ENCODE measurements around the gene NEMP1.
"Not testable (repeated sequence)": the region's sequence is repeated elsewhere in the genome, so short reads cannot be mapped to it uniquely, and the experiment has no call there.

The NEMP1 gene

DNA sequence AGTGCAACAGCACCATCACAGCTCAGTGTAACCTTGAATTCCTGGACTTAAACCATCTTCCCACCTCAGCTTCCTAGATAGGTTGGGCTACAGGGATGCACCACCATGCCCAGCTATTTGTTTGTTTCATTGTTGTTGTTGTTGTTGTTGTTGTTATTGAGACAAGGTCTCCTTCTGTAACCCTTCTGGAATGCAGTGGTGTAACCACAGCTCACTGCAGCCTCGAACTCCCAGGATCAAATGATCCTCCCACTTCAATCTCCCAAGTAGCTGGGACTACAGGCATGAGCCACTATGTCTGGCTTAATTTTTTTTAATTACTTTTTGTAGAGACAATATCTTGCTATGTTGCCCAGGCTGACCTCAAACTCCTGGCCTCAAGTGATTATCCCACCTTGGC lies 1.2 kb upstream of the NEMP1 start:
- TF ChIP-seq EZH2 (IDR thresholded peaks at IDR 0.05) (no peak), FOXP2 (optimal IDR thresholded peaks at IDR 0.05; ENCODE audit: control extremely low read depth, extremely low read length, insufficient read depth) (no peak), POLR2AphosphoS5 (IDR thresholded peaks at IDR 0.05; ENCODE audit: borderline replicate concordance, low read depth, low read length) (no peak)
- no peak overlapping the region for H3K4me3 ChIP-seq
- H3K27ac ChIP-seq = no peak overlapping the region
- no peaks in the 10 kb centered on the region for H3K9me3 ChIP-seq (ENCODE audit: low read depth, low read length)
- DNase-seq (ENCODE audit: low read depth, low spot score) = no peak
- H3K9ac ChIP-seq (ENCODE audit: insufficient read length) = peak overlapping the region; percentile 94
- peaks cover 3% of the 10 kb centered on the region; the same call in 1 of the 2 replicates for H3K36me3 ChIP-seq (ENCODE audit: insufficient read depth, low read length)

- not testable (repeated sequence) for DNase-seq (ENCODE audit: low read depth, low spot score); H3K9me3 ChIP-seq (ENCODE audit: low read depth, low read length); H3K4me3 ChIP-seq; H3K9ac ChIP-seq (ENCODE audit: insufficient read length)
- H3K27ac ChIP-seq = peak overlapping the region; percentile 21; the same call in 1 of the 2 replicates
- H3K36me3 ChIP-seq (ENCODE audit: insufficient read depth, low read length) = peaks cover 41% of the 10 kb centered on the region
Measured at GRCh38 chr12:57073566-57074450, 4.8 kb downstream of the NEMP1 start.

GRCh38 chr12:57072661-57073060 lies 5.9 kb downstream of the NEMP1 start:
- no peak for TF ChIP-seq FOXP2 (optimal IDR thresholded peaks at IDR 0.05; ENCODE audit: control extremely low read depth, extremely low read length, insufficient read depth)
- TF ChIP-seq POLR2AphosphoS5 (IDR thresholded peaks at IDR 0.05; ENCODE audit: borderline replicate concordance, low read depth, low read length) = no peak
- no peak for TF ChIP-seq EZH2 (IDR thresholded peaks at IDR 0.05)
- Histone ChIP-seq H3K27ac (peak overlapping the region; percentile 29; the same call in 1 of the 2 replicates), H3K4me3 (no peak overlapping the region), H3K36me3 (ENCODE audit: insufficient read depth, low read length) (peaks cover 50% of the 10 kb centered on the region), H3K9ac (ENCODE audit: insufficient read length) (no peak overlapping the region), H3K9me3 (ENCODE audit: low read depth, low read length) (no peaks in the 10 kb centered on the region)
- no peak for DNase-seq (ENCODE audit: low read depth, low spot score)

GRCh38 chr12:57069523-57069922 lies 9.1 kb downstream of the NEMP1 start:
- Histone ChIP-seq H3K27ac (peak overlapping the region; percentile 51; the same call in 1 of the 2 replicates), H3K9ac (ENCODE audit: insufficient read length) (no peak overlapping the region), H3K36me3 (ENCODE audit: insufficient read depth, low read length) (peaks cover 50% of the 10 kb centered on the region), H3K9me3 (ENCODE audit: low read depth, low read length) (no peaks in the 10 kb centered on the region), H3K4me3 (no peak overlapping the region)
- DNase-seq (ENCODE audit: low read depth, low spot score) = no peak
- TF ChIP-seq FOXP2 (optimal IDR thresholded peaks at IDR 0.05; ENCODE audit: control extremely low read depth, extremely low read length, insufficient read depth) (no peak), EZH2 (IDR thresholded peaks at IDR 0.05) (no peak), POLR2AphosphoS5 (IDR thresholded peaks at IDR 0.05; ENCODE audit: borderline replicate concordance, low read depth, low read length) (no peak)

GRCh38 chr12:57066245-57066644 lies 12.3 kb downstream of the NEMP1 start:
- DNase-seq (ENCODE audit: low read depth, low spot score) = no peak
- H3K9me3 ChIP-seq (ENCODE audit: low read depth, low read length) = no peaks in the 10 kb centered on the region
- no peak for TF ChIP-seq EZH2 (IDR thresholded peaks at IDR 0.05)
- TF ChIP-seq POLR2AphosphoS5 (IDR thresholded peaks at IDR 0.05; ENCODE audit: borderline replicate concordance, low read depth, low read length) = no peak
- no peak for TF ChIP-seq FOXP2 (optimal IDR thresholded peaks at IDR 0.05; ENCODE audit: control extremely low read depth, extremely low read length, insufficient read depth)
- H3K4me3 ChIP-seq = no peak overlapping the region
- H3K27ac ChIP-seq = no peak overlapping the region
- peaks cover 55% of the 10 kb centered on the region for H3K36me3 ChIP-seq (ENCODE audit: insufficient read depth, low read length)
- H3K9ac ChIP-seq (ENCODE audit: insufficient read length) = no peak overlapping the region

GRCh38 chr12:57063991-57064685 lies 14.5 kb downstream of the NEMP1 start:
- no peak for DNase-seq (ENCODE audit: low read depth, low spot score)
- TF ChIP-seq POLR2AphosphoS5 (IDR thresholded peaks at IDR 0.05; ENCODE audit: borderline replicate concordance, low read depth, low read length) (no peak), FOXP2 (optimal IDR thresholded peaks at IDR 0.05; ENCODE audit: control extremely low read depth, extremely low read length, insufficient read depth) (no peak), EZH2 (IDR thresholded peaks at IDR 0.05) (no peak)
- Histone ChIP-seq H3K9me3 (ENCODE audit: low read depth, low read length) (no peaks in the 10 kb centered on the region), H3K9ac (ENCODE audit: insufficient read length) (peak overlapping the region; percentile 60), H3K4me3 (peak overlapping the region; percentile 54), H3K27ac (peak overlapping the region; percentile 83), H3K36me3 (ENCODE audit: insufficient read depth, low read length) (peaks cover 52% of the 10 kb centered on the region)

- H3K9ac ChIP-seq (ENCODE audit: insufficient read length) = no peak overlapping the region
- H3K4me3 ChIP-seq = no peak overlapping the region
- H3K27ac ChIP-seq = no peak overlapping the region
- DNase-seq (ENCODE audit: low read depth, low spot score) = no peak
- no peaks in the 10 kb centered on the region for H3K9me3 ChIP-seq (ENCODE audit: low read depth, low read length)
- TF ChIP-seq FOXP2 (optimal IDR thresholded peaks at IDR 0.05; ENCODE audit: control extremely low read depth, extremely low read length, insufficient read depth) (no peak), POLR2AphosphoS5 (IDR thresholded peaks at IDR 0.05; ENCODE audit: borderline replicate concordance, low read depth, low read length) (no peak), EZH2 (IDR thresholded peaks at IDR 0.05) (no peak)
- H3K36me3 ChIP-seq (ENCODE audit: insufficient read depth, low read length) = peaks cover 64% of the 10 kb centered on the region
Measured at GRCh38 chr12:57058454-57058853, 20.1 kb downstream of the NEMP1 start.

DNA sequence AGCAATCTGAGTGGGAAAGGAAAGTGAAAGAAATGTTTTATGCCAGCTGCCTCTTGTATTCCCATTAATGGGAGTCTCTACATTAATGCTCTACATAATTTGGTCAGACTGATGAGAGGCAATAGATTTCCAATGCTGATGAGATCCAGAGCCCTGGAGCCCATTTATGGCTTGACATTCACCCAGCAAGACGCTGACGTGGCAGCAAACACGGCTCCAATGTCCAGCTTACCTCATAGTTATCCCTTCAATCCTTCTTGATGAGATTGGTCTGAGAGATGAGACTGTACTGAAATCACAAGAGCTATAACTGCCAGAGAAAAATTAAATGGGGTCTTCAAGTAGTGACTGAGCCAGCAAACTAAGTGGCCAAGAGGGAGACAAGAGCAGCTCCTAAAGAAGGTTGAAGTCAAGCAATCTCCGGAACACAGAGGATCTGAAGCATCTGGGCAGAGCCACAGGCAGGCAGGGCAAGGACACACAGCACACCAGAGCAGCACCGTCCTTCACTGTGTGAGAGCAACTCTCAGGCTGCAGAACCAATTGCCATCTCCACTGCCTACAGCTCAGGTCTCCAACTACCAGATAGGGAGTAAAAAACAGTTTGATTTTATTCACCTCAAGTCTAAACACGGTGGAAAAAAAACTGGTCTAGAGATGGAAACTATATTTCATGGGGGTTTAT lies 21.4 kb downstream of the NEMP1 start:
- TF ChIP-seq EZH2 (IDR thresholded peaks at IDR 0.05) (no peak), POLR2AphosphoS5 (IDR thresholded peaks at IDR 0.05; ENCODE audit: borderline replicate concordance, low read depth, low read length) (no peak), FOXP2 (optimal IDR thresholded peaks at IDR 0.05; ENCODE audit: control extremely low read depth, extremely low read length, insufficient read depth) (no peak)
- H3K36me3 ChIP-seq (ENCODE audit: insufficient read depth, low read length) = peaks cover 54% of the 10 kb centered on the region
- H3K9me3 ChIP-seq (ENCODE audit: low read depth, low read length) = no peaks in the 10 kb centered on the region
- no peak overlapping the region for H3K4me3 ChIP-seq
- no peak for DNase-seq (ENCODE audit: low read depth, low spot score)
- H3K27ac ChIP-seq = no peak overlapping the region
- H3K9ac ChIP-seq (ENCODE audit: insufficient read length) = no peak overlapping the region
